OCI-LY7 (cell line): ENCODE results near the gene IGFALS. TPM values are rescaled to one million over a fixed set of nuclear protein-coding genes. Genes with fewer than 3 reads are reported as not detected.
A peak's percentile ranks its signal among the peaks of the same experiment; 100 is the strongest.

ENCODE experiments used
- BruUV-seq: library from RNA; stranded (reverse); fragments of 400-500 nt; replicated peaks from 2 replicates; lab custom pipeline; 2021; lab: Mats Ljungman, UMichigan
- CTCF ChIA-PET: fragments of 300-600 bp; sonication (Branson Sonifier 250); formaldehyde crosslinking; loops from one replicate; lab custom pipeline; 2022; ENCODE audit warnings: antibody characterized with exemption; ENCODE audit not compliant: unreplicated experiment; lab: Charles Lee
- POLR2A ChIA-PET: fragments of 300-600 bp; sonication (Branson Sonifier 250); formaldehyde crosslinking; loops from one replicate; lab custom pipeline; 2022; ENCODE audit warnings: antibody characterized with exemption; lab: Charles Lee
- DNase-seq: peaks from one replicate; pipeline ENCODE4 v3.0.0-alpha.2; 2015; ENCODE audit warnings: low spot score
- H2AFZ ChIP-seq: fragments of 200-600 bp; sonication (generic), shearing (Covaris generic); 2 replicates; pipeline ENCODE4 v1.6.1; 2014; ENCODE audit warnings: mild to moderate bottlenecking, antibody characterized with exemption, low read length, moderate library complexity
- H3K27ac ChIP-seq: fragments of 200-600 bp; sonication (generic); 2 replicates; pipeline ENCODE4 v1.5.1; 2014; ENCODE audit warnings: mixed run types, low read depth, mild to moderate bottlenecking, moderate library complexity, low read length, inconsistent platforms; ENCODE audit not compliant: poor library complexity, severe bottlenecking
- H3K36me3 ChIP-seq: fragments of 200-600 bp; sonication (generic); 2 replicates; pipeline ENCODE4 v1.6.1; 2014; ENCODE audit warnings: mild to moderate bottlenecking, antibody characterized with exemption, low read length, moderate library complexity, mixed read lengths; ENCODE audit not compliant: insufficient read depth
- H3K4me1 ChIP-seq: fragments of 200-600 bp; sonication (generic); 2 replicates; pipeline ENCODE4 v1.5.1; 2014; ENCODE audit warnings: mild to moderate bottlenecking, low read length; ENCODE audit not compliant: insufficient read depth, poor library complexity, severe bottlenecking
- H3K4me2 ChIP-seq: fragments of 200-600 bp; sonication (generic); 2 replicates; pipeline ENCODE4 v1.6.1; 2014; ENCODE audit warnings: mild to moderate bottlenecking, low read length
- H3K4me3 ChIP-seq: fragments of 200-600 bp; sonication (generic); 2 replicates; pipeline ENCODE4 v1.5.1; 2014; ENCODE audit warnings: mild to moderate bottlenecking, low read depth, low read length; ENCODE audit not compliant: poor library complexity, severe bottlenecking
- H3K79me2 ChIP-seq: fragments of 200-600 bp; sonication (generic); 2 replicates; pipeline ENCODE4 v1.6.1; 2016; ENCODE audit warnings: low read depth, mild to moderate bottlenecking, low read length, moderate library complexity, mixed read lengths; ENCODE audit not compliant: insufficient read depth
- H3K9me2 ChIP-seq: fragments of 200-600 bp; sonication (generic); 2 replicates; pipeline ENCODE4 v1.6.1; 2016; ENCODE audit warnings: mild to moderate bottlenecking, low read length, mixed read lengths; ENCODE audit not compliant: insufficient read depth
- H3K9me3 ChIP-seq: fragments of 200-600 bp; sonication (generic); 2 replicates; pipeline ENCODE4 v1.6.1; 2014; ENCODE audit warnings: mild to moderate bottlenecking, mixed run types, low read length, mixed read lengths
- H4K20me1 ChIP-seq: fragments of 200-600 bp; sonication (generic); 2 replicates; pipeline ENCODE4 v1.6.1; 2014; ENCODE audit warnings: mild to moderate bottlenecking, antibody characterized with exemption, low read length, moderate library complexity, mixed read lengths; ENCODE audit not compliant: insufficient read depth
- CTCF ChIP-seq: fragments of 200-600 bp; sonication (generic); conservative IDR thresholded peaks from 2 replicates; pipeline ENCODE4 v1.5.1; 2014; ENCODE audit warnings: mild to moderate bottlenecking, antibody characterized with exemption, low read length, moderate library complexity, mixed read lengths
- EZH2phosphoT487 ChIP-seq: fragments of 200-600 bp; sonication (generic); IDR thresholded peaks from 2 replicates; pipeline ENCODE4 v1.6.1; 2018; ENCODE audit warnings: low read depth, borderline replicate concordance, mild to moderate bottlenecking, mixed run types, antibody characterized with exemption, low read length, moderate library complexity, mixed read lengths
- intact Hi-C: fragments of 100-400 bp; cut with micrococcal nuclease; formaldehyde crosslinking; loops from one replicate; pipeline ENCODE4 v1.10.0; 2022; ENCODE audit not compliant: unreplicated experiment
- total RNA-seq, 2 experiments: library from RNA; depleted of rRNA in 1 of 2; stranded (reverse); fragments of >200 nt in 1 of 2; shearing (Covaris generic) in 1 of 2; gene quantifications; 2 replicates each; pipeline ENCODE4 v1.2.3, GENCODE V29; 2014 to 2022

The IGFALS gene
- total RNA-seq, 2 experiments from 2014 or later: 0.13 TPM; not detected in 1

GRCh38 chr16:1781758-1782407 lies 11.6 kb downstream of the IGFALS start:
- no TSS peak for BruUV-seq
- peak overlapping the region; percentile 89 for H3K4me3 ChIP-seq
- peaks cover 22% of the 10 kb centered on the region for H3K79me2 ChIP-seq
- peak overlapping the region; percentile 26; the same call in 1 of the 2 replicates for H2AFZ ChIP-seq
- POLR2A ChIA-PET: interaction anchor here (1.1 to 1.3 kb wide), 4 partner anchors 9 to 171 kb away, joined by 3 to 9 read pairs (median 6); partner anchors contain the start of genes EME2, IFT140, MRPS34 and MSRB1
- peaks cover 45% of the 10 kb centered on the region for H3K36me3 ChIP-seq
- H4K20me1 ChIP-seq: no peaks in the 10 kb centered on the region; the same call in 1 of the 2 replicates
- no peaks in the 10 kb centered on the region for H3K9me3 ChIP-seq
- peak overlapping the region; percentile 82 for H3K4me2 ChIP-seq
- peaks cover 13% of the 10 kb centered on the region for H3K4me1 ChIP-seq
- CTCF ChIA-PET: no interaction called here
- DNase-seq: peak; percentile 36
- intact Hi-C loops: loop anchor here (1.0 to 5.0 kb wide), 3 partner anchors 9 to 160 kb away; partner anchors contain the start of genes FAHD1, HAGH, MRPS34 and MSRB1
- no peak for TF ChIP-seq CTCF
- no peak for TF ChIP-seq EZH2phosphoT487
- H3K9me2 ChIP-seq: no peaks in the 10 kb centered on the region
- H3K27ac ChIP-seq: peak overlapping the region; percentile 44

GRCh38 chr16:1781254-1781653 lies 12.3 kb downstream of the IGFALS start:
- Histone ChIP-seq H3K27ac (no peak overlapping the region), H4K20me1 (no peaks in the 10 kb centered on the region; the same call in 1 of the 2 replicates), H3K79me2 (peaks cover 22% of the 10 kb centered on the region), H3K9me2 (no peaks in the 10 kb centered on the region), H3K36me3 (peaks cover 47% of the 10 kb centered on the region), H3K9me3 (no peaks in the 10 kb centered on the region), H3K4me3 (peak overlapping the region; percentile 89), H2AFZ (no peak overlapping the region), H3K4me1 (peaks cover 13% of the 10 kb centered on the region), H3K4me2 (peak overlapping the region; percentile 82)
- ChIA-PET POLR2A (no interaction called here), CTCF (no interaction called here)
- no peak for TF ChIP-seq CTCF
- TF ChIP-seq EZH2phosphoT487: no peak
- no peak for DNase-seq
- intact Hi-C loops: loop anchor here (5.0 kb wide), 2 partner anchors 46 to 161 kb away; partner anchors contain the start of genes FAHD1, HAGH and MSRB1
- no TSS peak for BruUV-seq

GRCh38 chr16:1780677-1781072 lies 12.8 kb downstream of the IGFALS start:
- Histone ChIP-seq H3K4me1 (peaks cover 13% of the 10 kb centered on the region), H3K36me3 (peaks cover 49% of the 10 kb centered on the region), H3K27ac (no peak overlapping the region), H3K4me3 (no peak overlapping the region), H3K9me3 (no peaks in the 10 kb centered on the region), H3K79me2 (peaks cover 22% of the 10 kb centered on the region), H4K20me1 (no peaks in the 10 kb centered on the region; the same call in 1 of the 2 replicates), H3K4me2 (peak overlapping the region; percentile 82; the same call in 1 of the 2 replicates), H2AFZ (no peak overlapping the region), H3K9me2 (no peaks in the 10 kb centered on the region)
- DNase-seq: no peak
- ChIA-PET POLR2A (no interaction called here), CTCF (no interaction called here)
- TF ChIP-seq EZH2phosphoT487 (no peak), CTCF (no peak)
- intact Hi-C loops: loop anchor here (5.0 kb wide), 2 partner anchors 47 to 162 kb away; partner anchors contain the start of genes FAHD1, HAGH and MSRB1
- no TSS peak for BruUV-seq
